IMR-90 (cell line): Measurements from ENCODE around the gene FAM180A. TPM values are rescaled to one million over a fixed set of nuclear protein-coding genes. Genes with fewer than 3 reads are reported as not detected.
"Not testable (repeated sequence)": the region's sequence is repeated elsewhere in the genome, so short reads cannot be mapped to it uniquely, and the experiment has no call there.

Experiments used
- ATAC-seq: fragments of 200-7000 bp; cut with Tn5 transposase; 2 replicates; pipeline ENCODE4 v1.9.1; 2020; ENCODE audit warnings: low read depth, mild to moderate bottlenecking, moderate library complexity
- BruUV-seq: library from RNA; stranded (reverse); fragments of 400-500 nt; replicated peaks from 2 replicates; lab custom pipeline; 2021; lab: Mats Ljungman, UMichigan
- CTCF ChIA-PET: fragments of 300-600 bp; formaldehyde crosslinking; extraction: SDS; loops from one replicate; lab custom pipeline; 2021; ENCODE audit warnings: antibody characterized with exemption; lab: Yijun Ruan, JAX
- POLR2A ChIA-PET: fragments of 300-600 bp; sonication (Branson Sonifier 250); formaldehyde crosslinking; loops from one replicate; lab custom pipeline; 2022; ENCODE audit warnings: antibody characterized with exemption; ENCODE audit not compliant: unreplicated experiment; lab: Charles Lee
- DNase-seq: peaks from one replicate; pipeline ENCODE4 v3.0.0; 2013
- H2AFZ ChIP-seq: replicated peaks from 2 replicates; pipeline ENCODE3; 2013; ENCODE audit warnings: low read length, mild to moderate bottlenecking; ENCODE audit not compliant: poor library complexity
- H2AK5ac ChIP-seq: 2 replicates; pipeline ENCODE4 v1.6.1; 2013; ENCODE audit warnings: low read depth, low read length, inconsistent platforms
- H2AK9ac ChIP-seq: replicated peaks from 2 replicates; pipeline ENCODE3; 2013; ENCODE audit warnings: mild to moderate bottlenecking, low read depth, low read length, moderate library complexity; ENCODE audit not compliant: poor library complexity
- H2BK120ac ChIP-seq: 2 replicates; pipeline ENCODE4 v1.6.1; 2013; ENCODE audit warnings: low read depth, low read length, inconsistent platforms
- H2BK15ac ChIP-seq: 3 replicates; pipeline ENCODE4 v1.6.1; 2013; ENCODE audit warnings: low read depth, low read length, inconsistent platforms
- H2BK20ac ChIP-seq: 2 replicates; pipeline ENCODE4 v1.6.1; 2013; ENCODE audit warnings: low read depth, mild to moderate bottlenecking, inconsistent platforms, low read length, moderate library complexity
- H2BK5ac ChIP-seq: 2 replicates; pipeline ENCODE4 v1.6.1; 2013; ENCODE audit warnings: mild to moderate bottlenecking, low read depth, low read length, inconsistent platforms; ENCODE audit not compliant: poor library complexity, severe bottlenecking
- H3K14ac ChIP-seq: replicated peaks from 2 replicates; pipeline ENCODE4 v1.6.1; 2013; ENCODE audit warnings: low read depth, low read length, inconsistent platforms
- H3K18ac ChIP-seq: 2 replicates; pipeline ENCODE4 v1.6.1; 2013; ENCODE audit warnings: low read depth, low read length, control low read depth
- H3K23ac ChIP-seq: 2 replicates; pipeline ENCODE4 v1.6.1; 2013; ENCODE audit warnings: low read depth, low read length, inconsistent platforms
- H3K27ac ChIP-seq: 2 replicates; pipeline ENCODE4 v1.5.1; 2013; ENCODE audit warnings: mild to moderate bottlenecking, control low read depth, low read length; ENCODE audit not compliant: insufficient read depth
- H3K27me3 ChIP-seq: 2 replicates; pipeline ENCODE4 v1.6.1; 2013; ENCODE audit warnings: low read length; ENCODE audit not compliant: control insufficient read depth, insufficient read depth
- H3K36me3 ChIP-seq: 2 replicates; pipeline ENCODE4 v1.6.1; 2013; ENCODE audit warnings: low read length, mixed read lengths; ENCODE audit not compliant: control insufficient read depth, insufficient read depth
- H3K4ac ChIP-seq: 2 replicates; pipeline ENCODE4 v1.6.1; 2013; ENCODE audit warnings: low read depth, low read length, inconsistent platforms
- H3K4me1 ChIP-seq: 2 replicates; pipeline ENCODE4 v1.6.1; 2013; ENCODE audit warnings: low read length, mixed read lengths; ENCODE audit not compliant: control insufficient read depth, insufficient read depth
- H3K4me2 ChIP-seq: 2 replicates; pipeline ENCODE4 v1.6.1; 2013; ENCODE audit warnings: low read depth, mild to moderate bottlenecking, control low read depth, low read length, moderate library complexity
- H3K4me3 ChIP-seq: 2 replicates; pipeline ENCODE4 v1.5.1; 2013; ENCODE audit warnings: low read depth, mild to moderate bottlenecking, control low read depth, low read length, moderate library complexity; ENCODE audit not compliant: insufficient read depth
- H3K56ac ChIP-seq: 2 replicates; pipeline ENCODE4 v1.6.1; 2013; ENCODE audit warnings: low read length, inconsistent platforms; ENCODE audit not compliant: insufficient read depth; ENCODE audit errors: extremely low read depth
- H3K79me1 ChIP-seq, 2 experiments: 2 replicates each; pipeline ENCODE4 v1.6.1; 2013; ENCODE audit warnings: low read length in 2 of 2, inconsistent platforms in 1 of 2, low read depth in 1 of 2
- H3K9ac ChIP-seq: 2 replicates; pipeline ENCODE4 v1.6.1; 2013; ENCODE audit warnings: low read depth, low read length, control low read depth
- H3K9me1 ChIP-seq: 2 replicates; pipeline ENCODE4 v1.6.1; 2013; ENCODE audit warnings: low read length, inconsistent platforms; ENCODE audit not compliant: insufficient read depth
- H3K9me3 ChIP-seq: 2 replicates; pipeline ENCODE4 v1.6.1; 2013; ENCODE audit warnings: low read length; ENCODE audit not compliant: control insufficient read depth, insufficient read depth
- H4K20me1 ChIP-seq: 2 replicates; pipeline ENCODE4 v1.6.1; 2013; ENCODE audit warnings: low read length, inconsistent platforms; ENCODE audit not compliant: insufficient read depth
- H4K5ac ChIP-seq: 2 replicates; pipeline ENCODE4 v1.6.1; 2013; ENCODE audit warnings: mild to moderate bottlenecking, low read depth, low read length, control low read depth
- H4K8ac ChIP-seq, 2 experiments: 2 replicates each; pipeline ENCODE4 v1.6.1; 2013; ENCODE audit warnings: low read depth in 2 of 2, low read length in 2 of 2, control low read depth in 1 of 2, inconsistent platforms in 1 of 2
- H4K91ac ChIP-seq: 2 replicates; pipeline ENCODE4 v1.6.1; 2013; ENCODE audit warnings: low read depth, low read length, inconsistent platforms; ENCODE audit not compliant: insufficient read depth
- CEBPB ChIP-seq: IDR thresholded peaks from 2 replicates; pipeline ENCODE4 v1.6.1; 2012; ENCODE audit warnings: low read depth, low read length, improper control_type of control experiment
- ELK1 ChIP-seq: fragments of 150-350 bp; IDR thresholded peaks from 2 replicates; pipeline ENCODE4 v1.6.1; 2016; ENCODE audit warnings: low read depth, mild to moderate bottlenecking, low read length, moderate library complexity, borderline replicate concordance
- MAFK ChIP-seq: IDR thresholded peaks from 2 replicates; pipeline ENCODE4 v1.6.1; 2012; ENCODE audit warnings: low read depth, low read length, improper control_type of control experiment
- POLR2A ChIP-seq: IDR thresholded peaks from 2 replicates; pipeline ENCODE4 v1.6.1; 2012; ENCODE audit warnings: mild to moderate bottlenecking, low read depth, low read length
- RFX5 ChIP-seq: IDR thresholded peaks from 2 replicates; pipeline ENCODE4 v1.8.0; 2012; ENCODE audit warnings: low read depth, mild to moderate bottlenecking, low read length, moderate library complexity
- SMC3 ChIP-seq: fragments of 150-350 bp; IDR thresholded peaks from 2 replicates; pipeline ENCODE4 v1.6.1; 2016; ENCODE audit warnings: low read depth, mild to moderate bottlenecking, antibody characterized with exemption, low read length, moderate library complexity
- WGBS, 2 experiments: methylation state at CpG; one replicate each; pipeline versions ENCODE4 v1.1.5 to v1.1.7; 2013; ENCODE audit warnings: missing lambda C conversion rate in 2 of 2; ENCODE audit not compliant: insufficient read length in 1 of 2; ENCODE audit errors: extremely low coverage in 2 of 2; 5-methylcytosine and 5-hydroxymethylcytosine counted together
- dilution Hi-C: fragments of 300-500 bp; cut with HindIII; formaldehyde crosslinking; loops from one replicate; pipeline ENCODE4 v1.14.3; 2018; ENCODE audit warnings: low sequenced_read_pairs; ENCODE audit not compliant: unreplicated experiment
- in situ Hi-C: fragments of 300-500 bp; cut with MboI; formaldehyde crosslinking; loops from 3 replicates; pipeline ENCODE4 v1.14.3; 2019; ENCODE audit warnings: low sequenced_read_pairs, inconsistent platforms, mixed read lengths
- intact Hi-C: fragments of 100-400 bp; cut with micrococcal nuclease; formaldehyde crosslinking; loops from 2 replicates; pipeline ENCODE4 v1.10.0; 2022
- polyA plus RNA-seq, 3 experiments: library from polyadenylated mRNA; depleted of rRNA; stranded (reverse); fragments of >200 nt; gene quantifications; 2 replicates each; pipeline ENCODE4 v1.2.3, GENCODE V29; 2012; ENCODE audit warnings: low replicate concordance in 1 of 3
- total RNA-seq: library from RNA; depleted of rRNA; stranded (reverse); fragments of >200 nt; gene quantifications from 2 replicates; pipeline ENCODE4 v1.2.3, GENCODE V29; 2012
- TF ChIP-seq, protein P1 (sequence below): fragments of 150-350 bp; IDR thresholded peaks from 2 replicates; pipeline ENCODE4 v1.6.1; 2017; ENCODE audit warnings: mild to moderate bottlenecking, antibody characterized with exemption, low read length, low read depth

FAM180A gene
- total and polyA plus RNA-seq, 2 of the 4 experiments (the other 2 are of a cell fraction), result 1.3 to 2.0 TPM

DNA sequence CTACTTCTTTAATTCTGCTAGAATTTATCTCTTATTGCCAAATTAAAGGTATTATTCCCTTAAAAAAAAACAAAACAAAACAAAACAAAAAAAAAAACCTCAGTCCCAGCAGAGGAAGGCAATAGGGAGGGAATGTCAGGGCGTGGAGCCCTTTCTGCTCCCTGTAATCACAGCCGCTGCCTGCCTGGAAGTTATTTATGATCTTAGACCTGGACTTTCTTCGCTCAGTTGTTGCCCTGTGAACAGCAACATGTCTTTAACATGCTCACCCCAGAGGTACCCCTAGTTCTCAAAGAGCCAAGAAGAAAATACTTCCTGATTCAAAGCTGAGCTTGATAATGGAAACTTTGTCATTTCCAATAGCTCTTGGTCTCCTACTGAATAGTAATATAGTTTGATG is 7.7 kb downstream of the FAM180A start:
- H3K56ac ChIP-seq, result no peak overlapping the region
- H2BK120ac ChIP-seq, result no peak overlapping the region
- no peak overlapping the region for H3K4ac ChIP-seq
- no peak overlapping the region for H2AK9ac ChIP-seq
- WGBS, 2 experiments, result no CpG with 5 or more reads among the region's 3 CpGs
- no peak overlapping the region for H3K23ac ChIP-seq
- no peak overlapping the region for H3K27ac ChIP-seq
- H3K9ac ChIP-seq, result no peak overlapping the region
- ATAC-seq (no peak), DNase-seq (no peak)
- H3K4me1 ChIP-seq, result peaks cover 14% of the 10 kb centered on the region
- no peak overlapping the region for H2AFZ ChIP-seq
- ChIA-PET CTCF (no interaction called here), POLR2A (no interaction called here)
- no peak overlapping the region for H4K91ac ChIP-seq
- in situ Hi-C loops, result no loop called here
- H3K18ac ChIP-seq, result no peak overlapping the region
- H4K5ac ChIP-seq, result no peak overlapping the region
- no peak overlapping the region for H2BK20ac ChIP-seq
- no peak overlapping the region for H2BK15ac ChIP-seq
- H3K79me1 ChIP-seq, result peaks cover 0 to 2% of the 10 kb centered on the region in 2 experiments; a peak in 1 of 4 replicates
- H2BK5ac ChIP-seq, result no peak overlapping the region
- no peak overlapping the region for H3K14ac ChIP-seq
- dilution Hi-C loops, result no loop called here
- TF ChIP-seq CEBPB, result no peak
- TF ChIP-seq, protein P1, sequence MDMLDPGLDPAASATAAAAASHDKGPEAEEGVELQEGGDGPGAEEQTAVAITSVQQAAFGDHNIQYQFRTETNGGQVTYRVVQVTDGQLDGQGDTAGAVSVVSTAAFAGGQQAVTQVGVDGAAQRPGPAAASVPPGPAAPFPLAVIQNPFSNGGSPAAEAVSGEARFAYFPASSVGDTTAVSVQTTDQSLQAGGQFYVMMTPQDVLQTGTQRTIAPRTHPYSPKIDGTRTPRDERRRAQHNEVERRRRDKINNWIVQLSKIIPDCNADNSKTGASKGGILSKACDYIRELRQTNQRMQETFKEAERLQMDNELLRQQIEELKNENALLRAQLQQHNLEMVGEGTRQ, result no peak
- TF ChIP-seq POLR2A, result no peak
- no peak for TF ChIP-seq MAFK
- no peak for TF ChIP-seq RFX5
- no peak for TF ChIP-seq SMC3
- no peak for TF ChIP-seq ELK1
- no peaks in the 10 kb centered on the region for H3K9me3 ChIP-seq
- no peaks in the 10 kb centered on the region for H4K20me1 ChIP-seq
- no TSS peak for BruUV-seq
- H2AK5ac ChIP-seq, result no peak overlapping the region
- no peaks in the 10 kb centered on the region for H3K27me3 ChIP-seq
- no peak overlapping the region for H3K4me2 ChIP-seq
- peaks cover 15% of the 10 kb centered on the region for H3K9me1 ChIP-seq
- H3K36me3 ChIP-seq, result no peaks in the 10 kb centered on the region
- intact Hi-C loops, result no loop called here
- H3K4me3 ChIP-seq, result no peak overlapping the region
- H4K8ac ChIP-seq, result no peak overlapping the region

- no CpG with 5 or more reads among the region's 10 CpGs for WGBS, 2 experiments
- H3K23ac ChIP-seq, H2AK5ac ChIP-seq, H2BK15ac ChIP-seq, H3K4ac ChIP-seq, H4K5ac ChIP-seq, H3K27me3 ChIP-seq, H3K14ac ChIP-seq, H2BK20ac ChIP-seq, H3K9me3 ChIP-seq, H3K4me2 ChIP-seq, BruUV-seq, H3K56ac ChIP-seq, H3K9ac ChIP-seq, H3K4me1 ChIP-seq, DNase-seq, H2AFZ ChIP-seq, H3K9me1 ChIP-seq, H3K18ac ChIP-seq, H3K36me3 ChIP-seq, ATAC-seq, H3K27ac ChIP-seq, H4K20me1 ChIP-seq, H4K91ac ChIP-seq, POLR2A ChIA-PET, H2AK9ac ChIP-seq, H4K8ac ChIP-seq, in situ Hi-C loops, H3K4me3 ChIP-seq, intact Hi-C loops, H3K79me1 ChIP-seq, dilution Hi-C loops, H2BK120ac ChIP-seq, H2BK5ac ChIP-seq: not testable (repeated sequence)
- CTCF ChIA-PET, result interaction anchor here (1.0 kb wide), 1 partner anchor 21 kb away, joined by 3 read pairs; no protein-coding TSS in a partner anchor
These were observed 11.3 kb downstream of the FAM180A start for GRCh38 chr7:135737306-135737647.
